PC-3 (cell line): ENCODE measurements around the gene ANKRD52.

Experiments
- EZH2 ChIP-seq: fragments of 300-600 bp; sonication (generic); IDR thresholded peaks from one replicate; pipeline ENCODE4 v1.6.1; 2017; ENCODE audit warnings: antibody characterized with exemption, mild to moderate bottlenecking, low read length; ENCODE audit not compliant: unreplicated experiment
- EZH2phosphoT487 ChIP-seq: fragments of 300-600 bp; sonication (generic); IDR thresholded peaks from 2 replicates; pipeline ENCODE4 v1.6.1; 2018; ENCODE audit warnings: mild to moderate bottlenecking, antibody characterized with exemption, low read length, borderline replicate concordance
- TF ChIP-seq, protein P1 (sequence below): fragments of 300-600 bp; sonication (generic); conservative IDR thresholded peaks from 2 replicates; pipeline ENCODE4 v1.5.1; 2017; ENCODE audit warnings: antibody characterized with exemption, low read depth, mild to moderate bottlenecking, low read length

DNA sequence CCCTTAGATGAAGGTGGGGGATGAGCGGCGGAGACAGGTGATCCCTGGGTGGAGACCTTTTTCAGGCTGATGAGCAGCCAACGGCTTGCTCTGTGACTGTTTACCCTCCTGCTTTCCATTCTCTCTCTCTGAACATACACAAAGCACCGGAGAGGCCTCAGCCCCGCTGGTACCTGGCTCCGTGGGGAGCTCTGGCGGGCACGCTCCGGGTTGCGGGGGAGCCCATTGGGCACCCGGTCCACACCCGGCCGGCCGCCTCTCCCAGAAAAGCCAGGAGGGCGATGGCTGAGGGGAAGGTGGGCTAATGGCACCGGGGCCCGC is 69.4 kb downstream of the ANKRD52 start:
- TF ChIP-seq, protein P1, sequence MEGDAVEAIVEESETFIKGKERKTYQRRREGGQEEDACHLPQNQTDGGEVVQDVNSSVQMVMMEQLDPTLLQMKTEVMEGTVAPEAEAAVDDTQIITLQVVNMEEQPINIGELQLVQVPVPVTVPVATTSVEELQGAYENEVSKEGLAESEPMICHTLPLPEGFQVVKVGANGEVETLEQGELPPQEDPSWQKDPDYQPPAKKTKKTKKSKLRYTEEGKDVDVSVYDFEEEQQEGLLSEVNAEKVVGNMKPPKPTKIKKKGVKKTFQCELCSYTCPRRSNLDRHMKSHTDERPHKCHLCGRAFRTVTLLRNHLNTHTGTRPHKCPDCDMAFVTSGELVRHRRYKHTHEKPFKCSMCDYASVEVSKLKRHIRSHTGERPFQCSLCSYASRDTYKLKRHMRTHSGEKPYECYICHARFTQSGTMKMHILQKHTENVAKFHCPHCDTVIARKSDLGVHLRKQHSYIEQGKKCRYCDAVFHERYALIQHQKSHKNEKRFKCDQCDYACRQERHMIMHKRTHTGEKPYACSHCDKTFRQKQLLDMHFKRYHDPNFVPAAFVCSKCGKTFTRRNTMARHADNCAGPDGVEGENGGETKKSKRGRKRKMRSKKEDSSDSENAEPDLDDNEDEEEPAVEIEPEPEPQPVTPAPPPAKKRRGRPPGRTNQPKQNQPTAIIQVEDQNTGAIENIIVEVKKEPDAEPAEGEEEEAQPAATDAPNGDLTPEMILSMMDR: no peak
- no peak for TF ChIP-seq EZH2
- TF ChIP-seq EZH2phosphoT487: no peak
